HG03175 (cell line): Measurements from ENCODE around the gene RBM39.

Source experiments
- ATAC-seq: cut with Tn5 transposase; IDR thresholded peaks from one replicate; pipeline ENCODE4 v1.9.1; 2021; ENCODE audit warnings: mild to moderate bottlenecking, moderate library complexity; ENCODE audit not compliant: unreplicated experiment

Gene RBM39

GRCh38 chr20:35680452-35681183 lies 61.4 kb downstream of the RBM39 start:
- ATAC-seq: no peak

- no peak for ATAC-seq
Measured at GRCh38 chr20:35674921-35675320, 67.1 kb downstream of the RBM39 start.

- ATAC-seq: no peak
Measured at GRCh38 chr20:35673884-35674283, 68.2 kb downstream of the RBM39 start.

GRCh38 chr20:35669681-35670080 lies 72.4 kb downstream of the RBM39 start:
- no peak for ATAC-seq

- ATAC-seq: no peak
Measured at GRCh38 chr20:35669221-35669620, 72.8 kb downstream of the RBM39 start.

- no peak for ATAC-seq
Measured at GRCh38 chr20:35665949-35666288, 76.1 kb downstream of the RBM39 start.

GRCh38 chr20:35664466-35665206 lies 77.4 kb downstream of the RBM39 start, which contains the start of the genes CPNE1 and RBM12:
TSS of gene CPNE1 (minus strand) at chr20:35664900. CDS start at chr20:35632923, 31,977 bp downstream.
TSS of gene RBM12 (minus strand) at chr20:35664900. CDS start at chr20:35655322, 9,578 bp downstream.
- peak; percentile 85 for ATAC-seq

- ATAC-seq: peak; percentile 38
Measured at GRCh38 chr20:35663516-35664465, 78.3 kb downstream of the RBM39 start.

GRCh38 chr20:35662551-35662950 lies 79.5 kb downstream of the RBM39 start:
- ATAC-seq: no peak

GRCh38 chr20:35661908-35662307 lies 80.2 kb downstream of the RBM39 start:
- ATAC-seq: no peak

GRCh38 chr20:35661053-35661452 lies 81.0 kb downstream of the RBM39 start:
- ATAC-seq: no peak

- no peak for ATAC-seq
Measured at GRCh38 chr20:35660122-35660937, 81.7 kb downstream of the RBM39 start.

- no peak for ATAC-seq
Measured at GRCh38 chr20:35657271-35657670, 84.8 kb downstream of the RBM39 start.

GRCh38 chr20:35654415-35654814 lies 87.6 kb downstream of the RBM39 start:
- ATAC-seq: no peak

- no peak for ATAC-seq
Measured at GRCh38 chr20:35653893-35654292, 88.2 kb downstream of the RBM39 start.
